ENCODE results near the gene SCAANT1. TPM values are rescaled to one million over a fixed set of nuclear protein-coding genes. Genes with fewer than 3 reads are reported as not detected.

The SCAANT1 gene
- total RNA-seq, 1 experiment from 2014 or later: not detected

DNA sequence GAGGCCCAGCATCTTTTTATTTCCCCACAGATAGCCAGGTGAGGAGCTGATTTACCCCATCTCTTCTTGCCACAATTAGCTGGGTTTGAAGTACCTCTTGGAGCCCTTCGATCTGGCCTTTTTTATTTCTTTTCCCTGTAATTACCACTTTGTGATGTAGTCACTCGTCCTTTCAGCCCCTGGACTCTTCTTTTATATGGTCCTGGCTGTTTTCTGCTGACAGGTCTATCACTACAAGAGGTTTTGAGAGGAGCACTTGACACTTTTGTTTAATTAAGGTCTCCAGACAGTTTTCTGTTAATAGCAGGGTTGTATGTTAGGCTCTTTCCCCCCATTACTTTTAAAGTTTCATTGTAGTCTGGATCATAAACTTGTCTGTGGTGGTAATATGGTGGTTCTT lies 36.7 kb downstream of the SCAANT1 start:
- no CpG with 5 or more reads among the region's 2 CpGs for WGBS (ENCODE audit: extremely low coverage, insufficient read length, low lambda C conversion rate)
- H4K20me1 ChIP-seq (ENCODE audit: control insufficient read depth, insufficient read depth, insufficient read length): no peaks in the 10 kb centered on the region

More for the DNA sequence above, 36.7 kb downstream of the SCAANT1 start:
- Histone ChIP-seq H4K8ac (replicated peaks; ENCODE audit: insufficient read length, low read depth, low read length) (no peak overlapping the region), H3K23ac (ENCODE audit: insufficient read length, low read depth, low read length) (no peak overlapping the region), H2AFZ (ENCODE audit: low read length) (no peak overlapping the region), H3K27ac (ENCODE audit: insufficient read length, low read depth, low read length) (no peak overlapping the region), H2BK120ac (ENCODE audit: low read depth, low read length, poor library complexity, severe bottlenecking) (no peak overlapping the region), H3K14ac (ENCODE audit: insufficient read depth, low read length) (no peak overlapping the region), H4K5ac (ENCODE audit: insufficient read length, low read depth, low read length) (no peak overlapping the region), H2AK5ac (ENCODE audit: insufficient read length, low read length) (no peak overlapping the region), H2BK15ac (ENCODE audit: low read depth, low read length) (no peak overlapping the region), H2BK5ac (ENCODE audit: insufficient read length, low read length) (no peak overlapping the region), H3T11ph (ENCODE audit: low read length) (no peak overlapping the region), H3K9me3 (ENCODE audit: control insufficient read depth, low read depth, low read length) (no peaks in the 10 kb centered on the region), H2BK12ac (ENCODE audit: insufficient read length, low read depth, low read length) (no peak overlapping the region), H2BK20ac (ENCODE audit: low read depth, low read length, poor library complexity, severe bottlenecking) (no peak overlapping the region), H3K18ac (ENCODE audit: insufficient read length, low read depth, low read length) (no peak overlapping the region), H3K79me2 (ENCODE audit: insufficient read depth, low read length) (peaks cover 1% of the 10 kb centered on the region; the same call in 1 of the 2 replicates), H3K23me2 (ENCODE audit: insufficient read length, low read depth, low read length, poor library complexity, severe bottlenecking) (no peaks in the 10 kb centered on the region), H3K79me1 (ENCODE audit: insufficient read depth, low read depth, low read length, poor library complexity, severe bottlenecking) (peaks cover 4% of the 10 kb centered on the region), H3K56ac (ENCODE audit: insufficient read length, low read depth, low read length) (no peak overlapping the region), H3K4ac (ENCODE audit: low read depth, low read length) (no peak overlapping the region), H3K4me1 (ENCODE audit: insufficient read depth, low read length) (peaks cover 16% of the 10 kb centered on the region), H3K27me3 (ENCODE audit: insufficient read depth, low read length) (no peaks in the 10 kb centered on the region), H4K91ac (ENCODE audit: insufficient read length, low read depth, low read length) (no peak overlapping the region), H3K9ac (ENCODE audit: extremely low read depth, insufficient read length, low read length) (no peak overlapping the region), H3K4me2 (ENCODE audit: insufficient read depth, insufficient read length, low read length) (no peak overlapping the region)
- Mint-ChIP-seq H3K27me3 (ENCODE audit: low read depth) (no peaks in the 10 kb centered on the region), H3K4me1 (peaks cover 31 to 38% of the 10 kb centered on the region in 2 experiments), H3K4me3 (no peak overlapping the region), H3K27ac (no peak overlapping the region), H3K9me3 (no peaks in the 10 kb centered on the region), H3K36me3 (ENCODE audit: insufficient read depth in 1 of 3, low read depth in 3 of 3) (no peaks in the 10 kb centered on the region)
- no peak for DNase-seq
- TF ChIP-seq, protein P1, sequence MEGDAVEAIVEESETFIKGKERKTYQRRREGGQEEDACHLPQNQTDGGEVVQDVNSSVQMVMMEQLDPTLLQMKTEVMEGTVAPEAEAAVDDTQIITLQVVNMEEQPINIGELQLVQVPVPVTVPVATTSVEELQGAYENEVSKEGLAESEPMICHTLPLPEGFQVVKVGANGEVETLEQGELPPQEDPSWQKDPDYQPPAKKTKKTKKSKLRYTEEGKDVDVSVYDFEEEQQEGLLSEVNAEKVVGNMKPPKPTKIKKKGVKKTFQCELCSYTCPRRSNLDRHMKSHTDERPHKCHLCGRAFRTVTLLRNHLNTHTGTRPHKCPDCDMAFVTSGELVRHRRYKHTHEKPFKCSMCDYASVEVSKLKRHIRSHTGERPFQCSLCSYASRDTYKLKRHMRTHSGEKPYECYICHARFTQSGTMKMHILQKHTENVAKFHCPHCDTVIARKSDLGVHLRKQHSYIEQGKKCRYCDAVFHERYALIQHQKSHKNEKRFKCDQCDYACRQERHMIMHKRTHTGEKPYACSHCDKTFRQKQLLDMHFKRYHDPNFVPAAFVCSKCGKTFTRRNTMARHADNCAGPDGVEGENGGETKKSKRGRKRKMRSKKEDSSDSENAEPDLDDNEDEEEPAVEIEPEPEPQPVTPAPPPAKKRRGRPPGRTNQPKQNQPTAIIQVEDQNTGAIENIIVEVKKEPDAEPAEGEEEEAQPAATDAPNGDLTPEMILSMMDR (conservative IDR thresholded peaks at IDR 0.05): no peak

Data from H9 (cell line).